ENCODE measurements around the gene AADACL2. TPM values are rescaled to one million over a fixed set of nuclear protein-coding genes. Genes with fewer than 3 reads are reported as not detected.

AADACL2 gene
- polyA plus RNA-seq, 1 experiment: not detected

DNA sequence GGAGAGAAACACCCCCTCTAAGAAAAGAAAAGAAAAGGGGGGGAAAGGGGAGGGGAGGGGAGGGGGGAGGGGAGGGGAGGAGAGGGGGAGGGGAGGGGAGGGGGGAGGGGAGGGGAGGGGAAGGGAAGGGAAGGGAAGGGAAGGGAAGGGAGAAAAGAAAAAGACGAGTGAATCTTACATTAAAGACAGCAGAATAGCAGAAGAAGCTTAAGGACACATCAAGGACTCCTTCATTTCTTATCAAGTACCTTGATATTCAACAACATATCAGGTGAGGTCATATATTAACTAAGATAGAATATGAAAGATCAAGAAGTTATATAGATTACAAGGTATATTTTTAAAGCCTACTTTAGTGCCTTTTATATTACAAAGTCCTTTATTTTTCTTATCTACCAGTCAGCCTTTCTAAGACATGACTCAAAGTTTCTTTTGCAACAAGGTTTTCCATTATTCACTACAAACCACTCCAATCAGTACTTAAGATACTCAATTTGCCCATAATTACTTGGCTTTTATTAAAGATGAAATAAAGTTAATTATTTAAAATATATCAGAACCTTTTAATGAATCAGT is 62.5 kb downstream of the AADACL2 start:
- ChIA-PET CTCF (no interaction called here), POLR2A (no interaction called here)
- H3K27me3 ChIP-seq (ENCODE audit: control insufficient read depth, insufficient read depth, low read length): no peaks in the 10 kb centered on the region
- no peak overlapping the region for H3K4me3 ChIP-seq (ENCODE audit: low read depth, low read length)
- H3K36me3 ChIP-seq (ENCODE audit: control insufficient read depth, insufficient read depth, low read length): no peaks in the 10 kb centered on the region
- TF ChIP-seq, protein P1, sequence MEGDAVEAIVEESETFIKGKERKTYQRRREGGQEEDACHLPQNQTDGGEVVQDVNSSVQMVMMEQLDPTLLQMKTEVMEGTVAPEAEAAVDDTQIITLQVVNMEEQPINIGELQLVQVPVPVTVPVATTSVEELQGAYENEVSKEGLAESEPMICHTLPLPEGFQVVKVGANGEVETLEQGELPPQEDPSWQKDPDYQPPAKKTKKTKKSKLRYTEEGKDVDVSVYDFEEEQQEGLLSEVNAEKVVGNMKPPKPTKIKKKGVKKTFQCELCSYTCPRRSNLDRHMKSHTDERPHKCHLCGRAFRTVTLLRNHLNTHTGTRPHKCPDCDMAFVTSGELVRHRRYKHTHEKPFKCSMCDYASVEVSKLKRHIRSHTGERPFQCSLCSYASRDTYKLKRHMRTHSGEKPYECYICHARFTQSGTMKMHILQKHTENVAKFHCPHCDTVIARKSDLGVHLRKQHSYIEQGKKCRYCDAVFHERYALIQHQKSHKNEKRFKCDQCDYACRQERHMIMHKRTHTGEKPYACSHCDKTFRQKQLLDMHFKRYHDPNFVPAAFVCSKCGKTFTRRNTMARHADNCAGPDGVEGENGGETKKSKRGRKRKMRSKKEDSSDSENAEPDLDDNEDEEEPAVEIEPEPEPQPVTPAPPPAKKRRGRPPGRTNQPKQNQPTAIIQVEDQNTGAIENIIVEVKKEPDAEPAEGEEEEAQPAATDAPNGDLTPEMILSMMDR (IDR thresholded peaks at IDR 0.05; ENCODE audit: insufficient read depth, low read depth, low read length): no peak
- DNase-seq (ENCODE audit: low read depth): no peak

DNA sequence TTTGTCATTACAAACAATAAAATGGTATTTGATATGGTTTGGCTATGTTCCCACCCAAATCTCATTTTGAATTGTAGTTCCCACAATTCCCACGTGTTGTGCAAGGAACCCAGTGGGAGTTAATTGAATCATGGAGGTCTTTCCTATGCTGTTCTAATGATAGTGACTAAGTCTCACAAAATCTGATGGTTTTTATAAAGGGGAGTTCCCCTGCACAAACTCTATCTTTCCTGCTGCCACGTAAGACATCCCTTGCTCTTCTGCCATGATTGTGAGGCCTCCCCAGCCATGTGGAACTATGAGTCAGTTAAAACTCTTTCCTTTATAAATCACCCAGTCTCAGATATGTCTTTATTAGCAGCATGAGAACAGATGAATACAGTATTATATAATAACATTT is 64.7 kb downstream of the AADACL2 start:
- ChIA-PET CTCF (no interaction called here), POLR2A (no interaction called here)
- H3K27me3 ChIP-seq (ENCODE audit: control insufficient read depth, insufficient read depth, low read length): no peaks in the 10 kb centered on the region
- TF ChIP-seq, protein P1 (IDR thresholded peaks at IDR 0.05; ENCODE audit: insufficient read depth, low read depth, low read length): no peak
- no peak for DNase-seq (ENCODE audit: low read depth)
- no peaks in the 10 kb centered on the region for H3K36me3 ChIP-seq (ENCODE audit: control insufficient read depth, insufficient read depth, low read length)
- H3K4me3 ChIP-seq (ENCODE audit: low read depth, low read length): no peak overlapping the region

DNA sequence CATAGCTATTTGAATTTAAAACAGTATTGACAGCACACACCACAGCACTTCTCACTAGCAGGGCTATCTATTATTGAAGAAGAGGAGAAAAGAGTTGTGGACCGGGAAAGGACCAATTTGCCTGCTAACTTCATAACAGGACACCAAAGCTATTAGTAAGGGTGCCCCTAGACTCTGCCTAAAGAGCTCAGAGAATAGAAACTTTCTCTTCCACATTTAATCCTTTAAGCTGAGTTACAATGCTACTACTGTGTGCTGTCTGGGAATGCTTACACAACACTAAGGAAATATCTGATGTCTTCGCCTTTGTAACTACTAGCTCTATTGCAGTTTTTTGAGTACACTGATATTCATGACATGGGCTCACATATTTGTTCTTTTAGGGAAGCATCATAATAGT is 66.7 kb downstream of the AADACL2 start:
- DNase-seq (ENCODE audit: low read depth): no peak
- Histone ChIP-seq H3K27me3 (ENCODE audit: control insufficient read depth, insufficient read depth, low read length) (no peaks in the 10 kb centered on the region), H3K4me3 (ENCODE audit: low read depth, low read length) (no peak overlapping the region), H3K36me3 (ENCODE audit: control insufficient read depth, insufficient read depth, low read length) (no peaks in the 10 kb centered on the region)
- ChIA-PET POLR2A (no interaction called here), CTCF (no interaction called here)
- TF ChIP-seq, protein P1 (IDR thresholded peaks at IDR 0.05; ENCODE audit: insufficient read depth, low read depth, low read length): no peak

DNA sequence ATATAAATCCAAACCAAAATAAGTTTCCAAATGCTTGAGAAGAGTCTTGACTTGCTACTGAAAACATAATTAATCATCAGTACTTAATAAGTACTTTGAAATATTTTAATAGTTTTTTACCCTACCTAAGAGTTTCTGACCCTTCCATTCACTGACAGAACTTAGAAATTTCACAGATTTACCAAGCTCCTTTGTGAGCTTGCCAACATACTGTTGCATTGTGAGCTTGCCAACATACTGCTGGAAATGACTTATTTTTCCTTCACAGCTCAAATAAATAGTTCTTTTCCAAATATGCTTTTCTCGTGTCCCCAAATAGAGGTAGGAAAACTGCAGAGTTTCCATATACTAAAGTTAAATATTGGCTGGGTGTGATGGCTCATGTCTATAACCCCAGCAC is 70.5 kb downstream of the AADACL2 start:
- H3K4me3 ChIP-seq (ENCODE audit: low read depth, low read length): no peak overlapping the region
- ChIA-PET CTCF (interaction anchor here (0.7 kb wide), 1 partner anchor 31 kb away, joined by 3 read pairs; no protein-coding TSS in a partner anchor), POLR2A (no interaction called here)
- TF ChIP-seq, protein P1 (IDR thresholded peaks at IDR 0.05; ENCODE audit: insufficient read depth, low read depth, low read length): no peak
- H3K36me3 ChIP-seq (ENCODE audit: control insufficient read depth, insufficient read depth, low read length): no peaks in the 10 kb centered on the region
- DNase-seq (ENCODE audit: low read depth): no peak
- no peaks in the 10 kb centered on the region for H3K27me3 ChIP-seq (ENCODE audit: control insufficient read depth, insufficient read depth, low read length)

DNA sequence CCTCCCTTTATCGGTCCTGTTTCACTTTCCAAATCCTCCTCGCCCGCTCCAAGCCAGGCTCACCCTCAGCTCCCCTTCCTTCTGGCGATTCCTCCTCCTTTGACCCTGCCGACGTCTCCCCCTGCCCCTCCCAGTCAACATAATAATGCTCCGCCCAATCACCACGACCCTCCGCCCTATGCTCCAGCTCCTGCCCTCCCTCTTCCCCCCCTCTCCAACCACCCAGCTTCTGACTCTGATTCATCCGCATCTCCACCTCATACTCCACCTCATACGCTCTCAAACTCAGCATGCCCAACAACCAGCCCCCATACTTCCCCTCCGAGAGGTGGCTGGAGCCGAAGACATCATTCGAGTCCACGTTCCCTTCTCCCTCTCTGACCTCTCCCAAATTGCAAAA is 73.1 kb downstream of the AADACL2 start:
- H3K36me3 ChIP-seq (ENCODE audit: control insufficient read depth, insufficient read depth, low read length): no peaks in the 10 kb centered on the region

More for the DNA sequence above, 73.1 kb downstream of the AADACL2 start:
- ChIA-PET CTCF (no interaction called here), POLR2A (no interaction called here)
- H3K27me3 ChIP-seq (ENCODE audit: control insufficient read depth, insufficient read depth, low read length): no peaks in the 10 kb centered on the region
- TF ChIP-seq, protein P1 (IDR thresholded peaks at IDR 0.05; ENCODE audit: insufficient read depth, low read depth, low read length): no peak
- DNase-seq (ENCODE audit: low read depth): no peak
- H3K4me3 ChIP-seq (ENCODE audit: low read depth, low read length): no peak overlapping the region

Other genes with a start within 250 kb of the AADACL2 start
- gene AADAC, start 80.2 kb downstream of the AADACL2 start, polyA plus RNA-seq (2011; rRNA removed): not detected in 2 replicates
- gene SUCNR1, start 139.7 kb downstream of the AADACL2 start, polyA plus RNA-seq (2011; rRNA removed): not detected in 2 replicates